NT2/D1 (cell line): ENCODE measurements around the gene CABP4.

Source experiments
- SUZ12 ChIP-seq: IDR thresholded peaks from 2 replicates; pipeline ENCODE4 v1.6.1; 2011; ENCODE audit not compliant: insufficient read length, insufficient read depth; ENCODE audit errors: extremely low read depth
- YY1 ChIP-seq: IDR thresholded peaks from 2 replicates; pipeline ENCODE4 v1.6.1; 2011; ENCODE audit not compliant: insufficient read length, insufficient read depth
- ZNF274 ChIP-seq: IDR thresholded peaks from 2 replicates; pipeline ENCODE4 v1.6.1; 2011; ENCODE audit warnings: mild to moderate bottlenecking, low read depth, low read length

- TF ChIP-seq ZNF274 = no peak
- no peak for TF ChIP-seq SUZ12
- TF ChIP-seq YY1 = no peak
Measured at GRCh38 chr11:67429038-67429668, 26.0 kb upstream of the CABP4 start.
